Measurements from ENCODE around the gene GATAD2A. TPM values are rescaled to one million over a fixed set of nuclear protein-coding genes. Genes with fewer than 3 reads are reported as not detected.

Gene GATAD2A
- total RNA-seq, 1 experiment from 2014 or later = 99.6 TPM

DNA sequence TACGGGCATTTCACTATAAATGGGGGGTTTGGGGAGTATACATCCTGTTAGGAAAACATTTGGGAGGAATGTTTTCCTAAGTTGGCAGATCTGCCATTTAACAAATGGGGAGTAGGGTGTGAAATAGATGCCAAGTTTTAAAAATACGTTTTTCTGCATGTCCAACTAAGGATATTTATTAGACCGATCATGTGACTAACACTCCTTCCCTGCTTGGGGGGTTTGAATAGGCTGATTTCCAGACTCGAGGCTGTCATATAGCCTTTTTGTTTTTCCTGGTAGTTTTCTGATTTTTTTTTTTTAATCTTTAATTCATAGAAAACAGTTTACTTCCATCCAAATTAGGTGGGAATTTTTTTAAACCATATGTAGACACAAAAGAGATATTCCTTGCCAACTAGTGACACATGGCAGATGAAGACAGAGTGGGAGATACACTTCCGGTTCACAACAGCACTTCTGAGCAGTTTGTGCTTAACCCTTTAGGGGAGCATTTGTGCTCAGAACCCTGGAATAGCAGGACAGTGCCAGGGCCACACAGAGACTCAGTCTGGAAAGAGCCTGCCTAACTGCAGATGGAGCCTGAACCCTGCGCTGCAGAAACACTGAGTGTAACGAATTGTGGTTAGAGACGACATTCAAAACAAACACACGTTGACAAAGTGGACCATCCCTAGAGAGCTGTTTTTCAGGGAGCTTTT lies 5.6 kb upstream of the GATAD2A start:
- peak overlapping the region; percentile 54; the same call in 1 of the 2 replicates for H3K27ac ChIP-seq (ENCODE audit: low read length)
- CTCF ChIA-PET = no interaction called here
- intact Hi-C loops (cut with micrococcal nuclease; ENCODE audit: unreplicated experiment) = no loop called here
- no peaks in the 10 kb centered on the region for H3K36me3 ChIP-seq (ENCODE audit: control insufficient read depth, insufficient read depth, low read length)
- BruUV-seq (replicated peaks) = no TSS peak
- ATAC-seq (peak; percentile 58; the same call in 1 of the 2 replicates), DNase-seq (ENCODE audit: low read depth, low spot score) (no peak)
- TF ChIP-seq, protein P1, sequence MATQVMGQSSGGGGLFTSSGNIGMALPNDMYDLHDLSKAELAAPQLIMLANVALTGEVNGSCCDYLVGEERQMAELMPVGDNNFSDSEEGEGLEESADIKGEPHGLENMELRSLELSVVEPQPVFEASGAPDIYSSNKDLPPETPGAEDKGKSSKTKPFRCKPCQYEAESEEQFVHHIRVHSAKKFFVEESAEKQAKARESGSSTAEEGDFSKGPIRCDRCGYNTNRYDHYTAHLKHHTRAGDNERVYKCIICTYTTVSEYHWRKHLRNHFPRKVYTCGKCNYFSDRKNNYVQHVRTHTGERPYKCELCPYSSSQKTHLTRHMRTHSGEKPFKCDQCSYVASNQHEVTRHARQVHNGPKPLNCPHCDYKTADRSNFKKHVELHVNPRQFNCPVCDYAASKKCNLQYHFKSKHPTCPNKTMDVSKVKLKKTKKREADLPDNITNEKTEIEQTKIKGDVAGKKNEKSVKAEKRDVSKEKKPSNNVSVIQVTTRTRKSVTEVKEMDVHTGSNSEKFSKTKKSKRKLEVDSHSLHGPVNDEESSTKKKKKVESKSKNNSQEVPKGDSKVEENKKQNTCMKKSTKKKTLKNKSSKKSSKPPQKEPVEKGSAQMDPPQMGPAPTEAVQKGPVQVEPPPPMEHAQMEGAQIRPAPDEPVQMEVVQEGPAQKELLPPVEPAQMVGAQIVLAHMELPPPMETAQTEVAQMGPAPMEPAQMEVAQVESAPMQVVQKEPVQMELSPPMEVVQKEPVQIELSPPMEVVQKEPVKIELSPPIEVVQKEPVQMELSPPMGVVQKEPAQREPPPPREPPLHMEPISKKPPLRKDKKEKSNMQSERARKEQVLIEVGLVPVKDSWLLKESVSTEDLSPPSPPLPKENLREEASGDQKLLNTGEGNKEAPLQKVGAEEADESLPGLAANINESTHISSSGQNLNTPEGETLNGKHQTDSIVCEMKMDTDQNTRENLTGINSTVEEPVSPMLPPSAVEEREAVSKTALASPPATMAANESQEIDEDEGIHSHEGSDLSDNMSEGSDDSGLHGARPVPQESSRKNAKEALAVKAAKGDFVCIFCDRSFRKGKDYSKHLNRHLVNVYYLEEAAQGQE (IDR thresholded peaks at IDR 0.05; ENCODE audit: insufficient read depth in 1 of 2, low read depth in 2 of 2, low read length in 1 of 2) = no peak
- TF ChIP-seq POLR2AphosphoS5 (IDR thresholded peaks at IDR 0.05; ENCODE audit: low read depth, low read length) = no peak
- TF ChIP-seq SIN3A (IDR thresholded peaks at IDR 0.05; ENCODE audit: borderline replicate concordance, insufficient read depth, low read depth, low read length) = no peak
- no peak for TF ChIP-seq TCF7L2 (IDR thresholded peaks at IDR 0.05; ENCODE audit: low read depth, low read length)
- TF ChIP-seq CTCF (IDR thresholded peaks at IDR 0.05) = no peak
- no peak overlapping the region for H3K4me3 ChIP-seq (ENCODE audit: low read depth in 2 of 2, low read length in 2 of 2)
- no peaks in the 10 kb centered on the region for H3K27me3 ChIP-seq (ENCODE audit: control insufficient read depth, insufficient read depth, low read length)
- in situ Hi-C loops (cut with HindIII; ENCODE audit: low pct_unique_long_range_greater_than_20kb, low sequenced_read_pairs) = no loop called here
- H3K9me3 ChIP-seq (ENCODE audit: control insufficient read depth, insufficient read depth, low read depth, low read length) = no peaks in the 10 kb centered on the region
- POLR2A ChIA-PET = no interaction called here
- H3K4me1 ChIP-seq (ENCODE audit: control insufficient read depth, insufficient read depth, low read length) = peaks cover 19% of the 10 kb centered on the region

GRCh38 chr19:19402656-19403372 lies 2.7 kb upstream of the GATAD2A start:
- CTCF ChIA-PET = no interaction called here
- BruUV-seq (replicated peaks) = no TSS peak
- DNase-seq (ENCODE audit: low read depth, low spot score) (no peak), ATAC-seq (no peak)
- Histone ChIP-seq H3K27ac (ENCODE audit: low read length) (peak overlapping the region; percentile 69; the same call in 1 of the 2 replicates), H3K36me3 (ENCODE audit: control insufficient read depth, insufficient read depth, low read length) (peaks cover 2% of the 10 kb centered on the region; the same call in 1 of the 2 replicates), H3K9me3 (ENCODE audit: control insufficient read depth, insufficient read depth, low read depth, low read length) (no peaks in the 10 kb centered on the region), H3K27me3 (ENCODE audit: control insufficient read depth, insufficient read depth, low read length) (no peaks in the 10 kb centered on the region), H3K4me1 (ENCODE audit: control insufficient read depth, insufficient read depth, low read length) (peaks cover 28% of the 10 kb centered on the region), H3K4me3 (ENCODE audit: low read depth in 2 of 2, low read length in 2 of 2) (no peak overlapping the region)
- POLR2A ChIA-PET = interaction anchor here (0.5 kb wide), 1 partner anchor 23 kb away, joined by 5 read pairs; no protein-coding TSS in a partner anchor
- in situ Hi-C loops (cut with HindIII; ENCODE audit: low pct_unique_long_range_greater_than_20kb, low sequenced_read_pairs) = no loop called here
- TF ChIP-seq TCF7L2 (IDR thresholded peaks at IDR 0.05; ENCODE audit: low read depth, low read length) = no peak
- no peak for TF ChIP-seq POLR2AphosphoS5 (IDR thresholded peaks at IDR 0.05; ENCODE audit: low read depth, low read length)
- TF ChIP-seq SIN3A (IDR thresholded peaks at IDR 0.05; ENCODE audit: borderline replicate concordance, insufficient read depth, low read depth, low read length) = no peak
- no peak for TF ChIP-seq CTCF (IDR thresholded peaks at IDR 0.05)
- intact Hi-C loops (cut with micrococcal nuclease; ENCODE audit: unreplicated experiment) = no loop called here

All from Panc1 (cell line).